CD4-positive, alpha-beta T cell treated with Interleukin-4 for 1 hour (primary cell): ENCODE measurements around the gene IFNG-AS1.
A peak's percentile ranks its signal among the peaks of the same experiment; 100 is the strongest.

ENCODE experiments used
- DNase-seq, 2 donors: peaks; one replicate each; pipeline ENCODE4 v3.0.0-alpha.2; 2020 to 2022

The IFNG-AS1 gene

GRCh38 chr12:68040450-68041075, 51.3 kb downstream of the IFNG-AS1 start:
- DNase-seq: peak; percentile 67 to 77

- DNase-seq: peak; percentile 26 to 33
Measured at GRCh38 chr12:68042212-68042699, 53.0 kb downstream of the IFNG-AS1 start.

GRCh38 chr12:68043435-68043834, 54.2 kb downstream of the IFNG-AS1 start:
- DNase-seq: no peak

DNA sequence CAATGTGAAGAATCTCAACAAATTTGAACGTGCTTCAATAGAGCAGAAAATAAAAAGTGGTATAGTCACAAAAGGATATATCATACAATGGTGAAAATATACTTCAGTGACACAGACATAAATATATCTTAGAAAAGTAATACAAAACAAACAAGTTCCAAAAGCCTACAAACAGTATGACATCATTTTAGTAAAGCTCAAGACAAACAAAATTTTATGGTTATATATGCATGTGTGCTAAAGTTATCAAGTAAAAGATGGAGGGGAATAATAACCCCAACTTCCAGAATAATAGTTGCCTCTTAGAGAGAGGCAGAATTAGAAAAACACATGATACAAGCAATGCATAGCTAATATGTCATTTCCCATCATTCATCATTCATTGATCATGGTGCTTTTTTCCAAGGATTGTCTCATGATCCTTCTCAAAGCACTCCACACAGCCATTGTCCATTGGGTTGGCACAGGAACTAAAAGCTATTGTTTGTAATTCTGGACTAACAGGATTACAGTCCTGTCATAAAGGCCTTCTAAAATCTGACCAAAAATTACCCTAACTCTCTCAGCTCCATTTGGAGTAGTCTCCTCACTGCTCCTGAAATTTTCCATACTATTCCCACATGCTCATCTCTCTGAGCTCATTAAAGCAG, 59.5 kb downstream of the IFNG-AS1 start:
- DNase-seq: no peak

DNA sequence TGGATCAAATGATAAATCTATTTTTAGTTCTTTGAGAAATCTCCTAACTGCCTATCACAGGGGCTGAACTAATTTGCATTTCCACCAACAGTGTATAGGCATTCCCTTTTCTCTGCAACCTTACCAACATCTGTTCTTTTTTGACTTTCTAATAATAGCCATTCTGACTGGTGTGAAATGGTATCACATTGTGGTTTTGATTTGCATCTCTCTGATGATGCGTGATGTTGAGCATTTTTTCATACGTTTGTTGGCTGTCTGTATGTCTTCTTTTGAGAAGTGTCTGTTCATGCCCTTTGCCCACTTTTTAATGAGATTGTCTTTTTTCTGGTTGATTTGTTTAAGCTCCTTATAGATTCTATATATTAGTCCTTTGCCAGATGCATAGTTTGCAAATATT, 67.1 kb downstream of the IFNG-AS1 start:
- no peak for DNase-seq

DNA sequence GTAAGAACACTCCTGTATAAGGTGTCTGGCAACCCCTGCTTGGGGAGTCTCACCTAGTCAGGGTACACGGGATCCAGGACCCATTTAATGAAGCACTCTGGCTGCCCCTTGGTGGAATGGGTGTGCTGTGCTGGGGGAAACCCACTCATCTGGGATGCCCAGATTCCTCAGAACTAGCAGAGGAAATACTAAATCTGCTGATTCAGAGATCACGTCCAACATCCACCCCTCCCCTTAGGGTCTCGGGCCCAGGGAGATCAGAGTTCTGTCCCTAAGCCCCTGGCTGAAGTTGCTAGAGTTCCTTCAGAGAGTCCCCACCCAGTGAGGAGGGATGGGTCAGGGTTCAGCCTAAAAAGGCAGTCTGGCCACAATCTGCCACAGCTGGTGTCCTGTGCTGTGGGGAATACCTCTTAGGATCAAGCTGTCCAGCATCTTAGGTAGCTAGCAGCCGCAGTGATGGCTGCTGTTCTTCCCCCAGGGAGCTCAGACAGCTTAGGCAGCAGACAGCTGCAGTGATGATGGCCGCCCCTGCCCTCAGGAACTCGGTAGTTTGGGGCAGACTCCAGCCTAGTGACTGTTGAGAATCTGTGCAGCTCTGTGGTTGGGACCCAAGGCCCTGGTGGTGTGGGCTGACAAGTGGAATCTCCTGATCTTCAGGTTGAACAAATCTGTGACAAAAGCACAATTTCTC, 74.8 kb downstream of the IFNG-AS1 start:
- no peak for DNase-seq

DNA sequence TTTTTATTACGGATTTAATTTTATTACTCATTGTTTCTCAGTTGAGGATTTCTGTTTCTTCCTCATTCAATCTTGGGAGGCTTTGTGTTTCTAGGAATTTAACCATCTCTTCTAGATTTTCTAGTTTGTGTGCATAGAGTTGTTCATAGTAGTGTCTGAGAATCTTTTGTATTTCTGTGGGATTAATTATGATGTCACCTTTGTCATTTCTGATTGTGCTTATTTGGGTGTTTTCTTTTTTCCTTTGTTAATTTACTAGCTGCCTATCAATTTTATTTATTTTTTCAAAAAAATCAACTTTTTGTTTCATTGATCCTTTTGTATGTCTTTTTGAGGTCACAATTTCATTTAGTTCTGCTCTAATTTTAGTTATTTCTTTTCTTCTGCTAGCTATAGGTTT, 75.9 kb downstream of the IFNG-AS1 start:
- no peak for DNase-seq

- DNase-seq: no peak
Measured at GRCh38 chr12:68065687-68066086, 76.4 kb downstream of the IFNG-AS1 start.

- no peak for DNase-seq
Measured at GRCh38 chr12:68067762-68068376, 78.6 kb downstream of the IFNG-AS1 start.

DNA sequence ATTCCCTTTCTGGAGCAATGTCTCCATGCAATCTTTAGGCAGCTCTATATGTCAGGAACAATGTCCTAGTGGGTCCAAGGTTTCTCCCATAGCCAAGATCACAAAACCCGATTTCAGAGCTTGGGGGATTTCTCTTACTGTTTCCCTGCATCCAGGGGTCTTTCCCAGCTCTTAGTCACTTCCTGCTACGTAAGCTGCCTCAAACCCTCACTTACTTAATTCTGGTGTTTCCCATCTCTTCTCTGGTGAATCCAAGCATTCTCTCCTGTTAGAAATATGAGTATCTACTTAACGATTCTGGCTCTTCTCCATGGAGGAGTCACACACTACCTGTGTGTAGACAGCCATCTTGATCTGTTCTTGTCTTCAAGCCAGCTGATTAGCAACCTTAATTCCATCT, 80.0 kb downstream of the IFNG-AS1 start:
- DNase-seq: no peak
